ENCODE measurements around the gene SATB2. TPM values are rescaled to one million over a fixed set of nuclear protein-coding genes. Genes with fewer than 3 reads are reported as not detected.

Gene SATB2
- total RNA-seq, 2 experiments from 2014 or later = 0.06 to 0.11 TPM

- peak; percentile 79 for DNase-seq
- H3K27ac Mint-ChIP-seq = peak overlapping the region; percentile 38
- POLR2A ChIA-PET = no interaction called here
- peaks cover 20% of the 10 kb centered on the region for H3K4me1 Mint-ChIP-seq
- peak overlapping the region; percentile 39 for H3K4me3 Mint-ChIP-seq
- H3K27me3 Mint-ChIP-seq = peaks cover 76% of the 10 kb centered on the region
- peak; percentile 51 for ATAC-seq (ENCODE audit: low read depth)
- H3K9me3 Mint-ChIP-seq = peaks cover 2% of the 10 kb centered on the region
- peaks cover 2% of the 10 kb centered on the region for H3K36me3 Mint-ChIP-seq
Observed at GRCh38 chr2:199462956-199463692, 5.4 kb upstream of the SATB2 start.

- no peak for ATAC-seq (ENCODE audit: low read depth)
- Mint-ChIP-seq H3K4me1 (peaks cover 22% of the 10 kb centered on the region), H3K4me3 (peak overlapping the region; percentile 28), H3K27me3 (peaks cover 76% of the 10 kb centered on the region), H3K27ac (no peak overlapping the region), H3K9me3 (peaks cover 2% of the 10 kb centered on the region), H3K36me3 (peaks cover 2% of the 10 kb centered on the region)
- POLR2A ChIA-PET = no interaction called here
- peak; percentile 34 for DNase-seq
Observed at GRCh38 chr2:199462347-199462955, 4.7 kb upstream of the SATB2 start.

GRCh38 chr2:199461711-199462346 lies 4.1 kb upstream of the SATB2 start:
- H3K4me3 Mint-ChIP-seq = no peak overlapping the region
- peaks cover 2% of the 10 kb centered on the region for H3K36me3 Mint-ChIP-seq
- no peak for ATAC-seq (ENCODE audit: low read depth)
- peaks cover 24% of the 10 kb centered on the region for H3K4me1 Mint-ChIP-seq
- H3K27me3 Mint-ChIP-seq = peaks cover 75% of the 10 kb centered on the region
- POLR2A ChIA-PET = no interaction called here
- peak overlapping the region; percentile 42 for H3K27ac Mint-ChIP-seq
- no peak for DNase-seq
- H3K9me3 Mint-ChIP-seq = peaks cover 2% of the 10 kb centered on the region

- no peak overlapping the region for H3K4me3 Mint-ChIP-seq
- peaks cover 25% of the 10 kb centered on the region for H3K4me1 Mint-ChIP-seq
- no peak for ATAC-seq (ENCODE audit: low read depth)
- peaks cover 74% of the 10 kb centered on the region for H3K27me3 Mint-ChIP-seq
- peaks cover 2% of the 10 kb centered on the region for H3K9me3 Mint-ChIP-seq
- peak overlapping the region; percentile 6 for H3K27ac Mint-ChIP-seq
- no peak for DNase-seq
- POLR2A ChIA-PET = no interaction called here
- H3K36me3 Mint-ChIP-seq = peaks cover 2% of the 10 kb centered on the region
Observed at GRCh38 chr2:199460846-199461710, 3.3 kb upstream of the SATB2 start.

- POLR2A ChIA-PET = interaction anchor here (0.7 kb wide), 1 partner anchor 1115 kb away, joined by 3 read pairs; no protein-coding TSS in a partner anchor
- H3K27me3 Mint-ChIP-seq = peaks cover 73% of the 10 kb centered on the region
- H3K27ac Mint-ChIP-seq = peak overlapping the region; percentile 60
- peaks cover 2% of the 10 kb centered on the region for H3K9me3 Mint-ChIP-seq
- H3K36me3 Mint-ChIP-seq = peaks cover 2% of the 10 kb centered on the region
- DNase-seq = no peak
- no peak for ATAC-seq (ENCODE audit: low read depth)
- peak overlapping the region; percentile 87 for H3K4me3 Mint-ChIP-seq
- H3K4me1 Mint-ChIP-seq = peaks cover 26% of the 10 kb centered on the region
Observed at GRCh38 chr2:199460101-199460671, 2.4 kb upstream of the SATB2 start.

- DNase-seq (peak; percentile 73), ATAC-seq (ENCODE audit: low read depth) (no peak)
- POLR2A ChIA-PET = interaction anchor here (0.7 kb wide), 1 partner anchor 1114 kb away, joined by 3 read pairs; no protein-coding TSS in a partner anchor
- Mint-ChIP-seq H3K9me3 (no peaks in the 10 kb centered on the region), H3K4me3 (peak overlapping the region; percentile 87), H3K4me1 (peaks cover 25% of the 10 kb centered on the region), H3K27ac (peak overlapping the region; percentile 60), H3K36me3 (no peaks in the 10 kb centered on the region), H3K27me3 (peaks cover 73% of the 10 kb centered on the region)
Observed at GRCh38 chr2:199459286-199460100, 1.8 kb upstream of the SATB2 start.

GRCh38 chr2:199458806-199459285 lies 1.1 kb upstream of the SATB2 start:
- Mint-ChIP-seq H3K27me3 (peaks cover 76% of the 10 kb centered on the region), H3K4me3 (peak overlapping the region; percentile 87), H3K36me3 (no peaks in the 10 kb centered on the region), H3K4me1 (peaks cover 23% of the 10 kb centered on the region), H3K27ac (no peak overlapping the region), H3K9me3 (no peaks in the 10 kb centered on the region)
- POLR2A ChIA-PET = no interaction called here
- DNase-seq (peak; percentile 60), ATAC-seq (ENCODE audit: low read depth) (peak; percentile 35)

GRCh38 chr2:199458009-199458805 lies 468 bp upstream of the SATB2 start:
- peak overlapping the region; percentile 70 for H3K4me3 Mint-ChIP-seq
- H3K36me3 Mint-ChIP-seq = no peaks in the 10 kb centered on the region
- H3K4me1 Mint-ChIP-seq = peaks cover 23% of the 10 kb centered on the region
- POLR2A ChIA-PET = no interaction called here
- H3K27me3 Mint-ChIP-seq = peaks cover 74% of the 10 kb centered on the region
- H3K9me3 Mint-ChIP-seq = no peaks in the 10 kb centered on the region
- ATAC-seq (ENCODE audit: low read depth) = peak; percentile 27
- peak; percentile 57 for DNase-seq
- no peak overlapping the region for H3K27ac Mint-ChIP-seq

- DNase-seq (no peak), ATAC-seq (ENCODE audit: low read depth) (no peak)
- H3K27ac Mint-ChIP-seq = no peak overlapping the region
Observed at GRCh38 chr2:199456383-199457146, 1.2 kb downstream of the SATB2 start.

GRCh38 chr2:199455545-199456382 lies 2.0 kb downstream of the SATB2 start:
- Mint-ChIP-seq H3K36me3 (no peaks in the 10 kb centered on the region), H3K27me3 (peaks cover 68% of the 10 kb centered on the region), H3K4me3 (no peak overlapping the region)

More at GRCh38 chr2:199456383-199457146, 1.2 kb downstream of the SATB2 start:
- Mint-ChIP-seq H3K9me3 (no peaks in the 10 kb centered on the region), H3K27me3 (peaks cover 70% of the 10 kb centered on the region), H3K36me3 (no peaks in the 10 kb centered on the region), H3K4me3 (no peak overlapping the region), H3K4me1 (peaks cover 23% of the 10 kb centered on the region)
- POLR2A ChIA-PET = no interaction called here

More at GRCh38 chr2:199455545-199456382, 2.0 kb downstream of the SATB2 start:
- ATAC-seq (ENCODE audit: low read depth) = no peak
- Mint-ChIP-seq H3K27ac (peak overlapping the region; percentile 54), H3K9me3 (no peaks in the 10 kb centered on the region), H3K4me1 (peaks cover 21% of the 10 kb centered on the region)
- POLR2A ChIA-PET = no interaction called here
- peak; percentile 36 for DNase-seq

Data from activated naive CD8-positive, alpha-beta T cell treated with anti-CD3 and anti-CD28 coated beads, Interleukin-2, amount 10 ng/mL, durations not matched to agents 7 days and 5 days (primary cell).